ENCODE data around the gene MEIKIN.

- TF ChIP-seq CTCF (IDR thresholded peaks at IDR 0.05; ENCODE audit: low read depth, low read length, poor library complexity, severe bottlenecking) (no peak), EZH2phosphoT487 (IDR thresholded peaks at IDR 0.05; ENCODE audit: borderline replicate concordance, low read length) (no peak)
These were observed 96.8 kb downstream of the MEIKIN start for GRCh38 chr5:131848662-131849061.
